GM21529 (cell line): ENCODE data around the gene C7orf57.
A peak's percentile ranks its signal among the peaks of the same experiment; 100 is the strongest.
"Not testable (repeated sequence)": the region's sequence is repeated elsewhere in the genome, so short reads cannot be mapped to it uniquely, and the experiment has no call there.

Experiments
- ATAC-seq: cut with Tn5 transposase; IDR thresholded peaks from one replicate; pipeline ENCODE4 v1.9.1; 2021; ENCODE audit not compliant: unreplicated experiment

Gene C7orf57

GRCh38 chr7:48033922-48034321 is 1.4 kb upstream of the C7orf57 start:
- no peak for ATAC-seq

- ATAC-seq, result peak; percentile 10
These were observed 680 bp downstream of the C7orf57 start for GRCh38 chr7:48035967-48036478.

DNA sequence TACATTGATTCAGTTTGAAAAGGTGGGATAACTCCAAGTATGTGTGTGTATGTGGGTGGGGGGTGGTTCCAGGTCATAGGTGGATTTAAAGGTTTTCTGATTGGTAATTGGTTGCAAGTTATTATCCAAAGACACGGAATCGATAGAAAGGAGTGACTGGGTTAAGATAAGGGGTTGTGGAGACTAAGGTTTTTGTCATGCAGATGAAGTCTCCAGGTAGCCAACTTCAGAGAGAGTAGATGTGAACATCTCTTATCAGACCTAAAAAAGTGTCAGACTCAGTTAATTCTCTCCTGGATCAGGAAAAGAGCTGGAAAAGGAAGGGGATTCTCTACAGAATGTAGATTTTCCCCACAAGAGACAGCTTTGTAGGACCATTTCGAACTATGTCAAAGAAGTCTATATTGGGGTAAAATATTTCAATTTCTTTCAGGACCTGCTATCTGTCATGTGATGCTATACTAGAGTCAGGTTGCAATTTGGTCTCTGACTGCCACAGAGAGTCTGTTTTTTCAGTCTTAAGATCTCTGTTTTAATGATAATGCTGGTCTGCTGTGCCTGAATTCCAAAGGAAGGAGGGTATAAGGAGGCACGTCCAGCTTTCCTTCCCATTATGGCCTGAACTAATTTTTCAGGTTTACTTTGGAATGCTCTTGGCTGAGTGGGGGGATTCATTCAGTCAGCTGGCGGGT is 3.6 kb downstream of the C7orf57 start:
- ATAC-seq, result no peak

DNA sequence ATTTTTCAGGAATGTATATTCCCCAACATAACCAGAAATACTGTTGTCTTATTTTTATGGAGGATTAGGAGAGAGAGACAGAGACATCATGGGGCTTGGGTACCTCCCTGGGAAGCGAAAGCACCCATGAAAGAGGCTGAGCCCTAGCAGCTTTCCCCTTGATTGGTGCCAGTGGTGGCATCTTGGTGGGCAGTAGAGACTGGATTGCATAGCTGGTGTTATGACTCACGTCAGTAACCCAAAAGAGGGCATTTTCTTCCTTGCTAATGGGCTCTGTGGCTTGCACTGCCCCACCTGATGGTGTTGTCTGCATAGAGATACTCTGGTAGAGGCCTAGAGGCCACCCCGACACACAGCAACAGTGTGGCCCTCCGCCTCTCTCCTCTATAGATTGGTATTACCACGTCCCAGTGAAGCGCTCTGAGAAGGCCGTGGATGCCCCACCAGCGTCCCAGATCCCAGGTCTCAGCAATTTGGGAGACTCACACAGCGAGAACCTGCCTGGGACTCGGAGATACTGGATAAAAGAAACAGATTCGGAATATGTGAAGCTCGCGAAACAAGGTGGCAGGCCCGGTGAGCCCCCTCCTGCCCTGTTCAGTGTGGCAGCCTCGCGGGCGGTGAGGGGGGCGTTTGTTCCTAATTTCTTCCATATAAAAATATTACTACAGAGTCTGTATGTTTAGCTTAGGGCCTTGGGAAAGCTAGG is 5.8 kb downstream of the C7orf57 start:
- ATAC-seq, result no peak

GRCh38 chr7:48041653-48041970 is 6.3 kb downstream of the C7orf57 start:
- no peak for ATAC-seq

DNA sequence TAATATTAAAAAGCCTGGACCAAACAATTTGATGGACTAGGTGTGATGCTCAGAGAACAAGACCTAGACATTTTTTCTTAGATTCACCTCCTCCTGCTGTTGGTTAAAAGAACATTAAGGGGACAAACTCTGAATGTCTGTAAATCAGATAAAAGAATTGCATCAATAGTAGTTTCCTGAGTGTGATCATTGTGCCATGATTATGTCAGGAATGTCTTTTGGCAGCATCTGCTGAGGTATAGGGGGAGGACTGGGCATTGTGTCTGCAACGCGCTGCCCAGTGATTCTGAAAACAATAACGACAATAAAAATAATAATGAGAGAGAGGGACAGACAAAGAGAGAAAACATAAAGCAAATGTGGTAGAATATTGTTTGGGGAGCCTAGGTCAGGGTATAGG is 6.9 kb downstream of the C7orf57 start:
- no peak for ATAC-seq

DNA sequence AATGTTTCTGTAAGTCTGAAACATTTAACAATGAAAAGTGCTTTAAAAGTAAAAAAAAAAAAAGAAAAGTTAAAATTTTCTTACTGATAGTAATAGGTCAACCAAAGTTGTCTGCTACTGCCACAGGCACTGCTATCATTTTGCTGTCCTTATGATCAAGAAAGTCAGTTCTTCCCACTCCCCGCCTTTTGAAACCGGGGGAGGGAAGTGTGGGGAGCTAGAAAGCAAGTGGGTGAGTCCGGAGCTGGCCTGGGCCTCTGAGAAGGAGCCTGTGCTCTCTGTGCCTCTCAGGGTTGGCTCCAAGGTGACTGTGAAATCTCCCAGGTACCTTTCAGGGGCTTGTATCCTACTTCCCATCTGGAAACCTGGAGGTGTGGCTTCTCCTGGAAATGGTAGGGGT is 7.3 kb downstream of the C7orf57 start:
- ATAC-seq, result no peak

- ATAC-seq, result no peak
These were observed 9.9 kb downstream of the C7orf57 start for GRCh38 chr7:48045195-48045765.

DNA sequence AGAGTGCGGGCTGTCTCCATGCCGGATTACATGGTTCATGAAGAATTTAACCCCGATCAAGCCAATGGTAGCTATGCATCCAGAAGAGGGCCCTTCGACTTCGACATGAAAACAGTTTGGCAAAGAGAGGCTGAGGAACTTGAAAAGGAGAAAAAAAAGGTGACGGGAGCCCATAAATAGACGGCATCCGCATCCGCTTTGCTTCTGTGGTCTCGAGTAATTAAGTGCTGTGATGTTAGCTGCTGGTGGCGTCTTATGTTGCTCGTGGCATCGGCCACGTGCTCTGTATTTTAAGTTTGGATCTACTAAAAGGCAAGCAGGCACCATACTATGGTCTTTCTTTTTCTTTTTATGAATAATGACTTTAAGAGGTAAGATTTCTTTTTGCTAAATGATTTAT is 11.1 kb downstream of the C7orf57 start:
- no peak for ATAC-seq

DNA sequence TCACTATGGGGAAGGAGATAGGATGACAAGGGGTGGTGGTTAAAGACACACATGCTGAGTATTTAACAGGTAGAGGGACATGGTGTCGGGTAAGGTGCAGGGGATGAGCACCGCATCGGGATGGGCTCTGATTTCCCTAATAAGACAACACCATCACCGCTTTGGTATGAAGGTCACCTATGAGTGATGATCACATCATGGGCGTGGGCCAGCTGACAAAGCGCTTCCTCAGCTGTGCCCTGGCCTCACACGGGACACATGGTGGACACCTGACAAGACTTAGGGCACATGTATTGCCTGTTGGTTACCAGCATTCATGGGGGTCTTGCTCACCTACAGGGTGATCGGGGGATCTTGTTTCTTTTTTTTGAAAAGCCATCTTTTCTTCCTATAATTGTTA is 12.8 kb downstream of the C7orf57 start:
- ATAC-seq, result no peak

GRCh38 chr7:48049850-48050249 is 14.5 kb downstream of the C7orf57 start:
- no peak for ATAC-seq

DNA sequence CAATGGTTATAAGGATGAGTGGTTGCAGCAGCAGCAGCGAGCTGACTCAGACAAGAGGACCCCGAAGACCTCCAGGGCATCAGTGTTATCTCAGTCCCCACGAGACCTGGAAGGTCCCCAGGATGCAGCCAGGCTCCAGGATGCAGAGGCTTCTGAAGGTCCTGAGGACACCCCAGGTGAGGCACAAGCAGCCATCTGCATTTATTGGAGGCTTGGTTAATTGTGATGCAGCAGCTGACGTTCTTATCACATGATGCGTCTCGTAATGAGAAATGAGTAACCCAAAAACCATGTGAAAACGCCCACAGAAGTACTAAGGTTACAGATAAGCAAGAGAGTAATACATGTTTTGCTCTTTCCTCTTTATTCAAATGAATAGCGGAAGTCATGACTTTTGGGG is 17.4 kb downstream of the C7orf57 start:
- ATAC-seq, result peak; percentile 83

GRCh38 chr7:48053736-48054135 is 18.4 kb downstream of the C7orf57 start:
- no peak for ATAC-seq

- ATAC-seq, result no peak
These were observed 23.6 kb downstream of the C7orf57 start for GRCh38 chr7:48058990-48059389.

DNA sequence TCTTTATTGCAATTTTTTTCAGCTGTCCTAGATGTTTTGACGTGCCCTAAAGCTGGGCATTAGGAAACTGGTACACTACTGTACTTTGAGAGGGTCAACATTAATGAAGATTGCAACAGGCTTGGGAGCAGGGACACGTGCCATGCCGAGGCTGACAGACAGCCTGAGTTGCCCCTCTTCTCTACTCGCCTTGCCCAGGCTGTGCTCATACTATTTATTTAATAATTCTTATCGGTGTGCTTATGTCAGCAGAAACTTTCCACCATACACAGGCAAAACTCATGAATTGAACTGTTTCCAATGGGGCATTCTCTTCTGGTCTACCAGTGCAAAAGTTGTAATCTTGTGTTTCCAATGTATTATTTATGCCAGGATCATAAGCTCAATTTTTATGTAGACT is 24.4 kb downstream of the C7orf57 start:
- no peak for ATAC-seq

DNA sequence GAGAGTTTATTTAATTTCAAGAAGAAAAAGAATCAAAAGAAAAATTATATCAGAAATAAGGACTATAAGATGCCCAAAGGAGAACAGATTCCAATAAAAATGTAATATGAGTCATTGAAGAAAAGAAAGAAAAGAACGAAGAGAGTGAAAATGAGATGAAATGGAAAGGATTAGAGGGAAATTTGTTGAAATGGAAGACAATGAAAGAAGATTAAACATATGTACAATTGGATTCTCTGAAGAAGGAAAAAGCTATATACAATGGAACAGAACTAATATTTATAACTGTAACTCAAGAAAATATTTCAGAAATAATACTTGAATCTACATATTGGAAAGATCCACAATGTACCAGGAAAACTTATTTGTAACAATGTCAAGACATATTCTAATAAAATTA is 28.6 kb downstream of the C7orf57 start:
- ATAC-seq, result no peak

DNA sequence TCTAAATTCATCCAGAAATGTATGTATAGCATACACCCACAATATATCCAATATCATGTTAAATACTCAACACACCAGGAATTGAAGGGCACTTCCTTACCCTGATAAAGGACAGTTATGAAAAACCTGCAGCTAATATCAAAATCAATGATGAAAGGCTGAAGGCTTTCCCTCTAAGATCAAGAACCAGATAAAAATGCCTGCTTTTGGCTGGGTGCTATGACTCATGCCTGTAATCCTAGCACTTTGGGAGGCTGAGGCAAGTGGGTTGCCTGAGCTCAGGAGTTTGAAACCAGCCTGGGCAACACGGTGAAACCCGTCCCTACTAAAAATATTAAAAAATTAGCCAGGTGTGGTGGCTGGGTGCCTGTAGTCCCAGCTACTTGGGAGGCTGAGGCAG is 32.1 kb downstream of the C7orf57 start:
- no peak for ATAC-seq

- no peak for ATAC-seq
These were observed 38.9 kb downstream of the C7orf57 start for GRCh38 chr7:48074204-48074654.

DNA sequence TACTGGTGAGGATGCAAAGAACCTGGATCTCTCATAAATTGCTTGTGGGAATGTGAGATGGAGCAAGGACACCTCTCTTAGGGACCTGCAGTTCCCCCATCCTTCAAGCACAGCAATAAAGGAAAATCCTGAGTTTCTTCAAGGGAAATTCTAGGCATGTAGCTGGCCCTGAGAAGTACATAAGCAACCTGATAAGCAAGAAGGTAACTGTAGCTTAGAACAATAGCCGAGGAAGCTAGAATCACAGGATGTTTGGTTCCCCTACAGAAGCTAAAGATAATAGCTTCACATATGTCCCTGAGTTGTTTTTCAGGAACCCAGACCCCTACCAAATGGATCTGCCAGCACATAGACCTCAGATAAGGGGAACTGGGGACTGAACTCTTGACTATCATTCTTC is 42.1 kb downstream of the C7orf57 start:
- ATAC-seq, result no peak

- no peak for ATAC-seq
These were observed 43.1 kb downstream of the C7orf57 start for GRCh38 chr7:48078470-48078869.

GRCh38 chr7:48082378-48082777 is 47.0 kb downstream of the C7orf57 start:
- ATAC-seq, result not testable (repeated sequence)

DNA sequence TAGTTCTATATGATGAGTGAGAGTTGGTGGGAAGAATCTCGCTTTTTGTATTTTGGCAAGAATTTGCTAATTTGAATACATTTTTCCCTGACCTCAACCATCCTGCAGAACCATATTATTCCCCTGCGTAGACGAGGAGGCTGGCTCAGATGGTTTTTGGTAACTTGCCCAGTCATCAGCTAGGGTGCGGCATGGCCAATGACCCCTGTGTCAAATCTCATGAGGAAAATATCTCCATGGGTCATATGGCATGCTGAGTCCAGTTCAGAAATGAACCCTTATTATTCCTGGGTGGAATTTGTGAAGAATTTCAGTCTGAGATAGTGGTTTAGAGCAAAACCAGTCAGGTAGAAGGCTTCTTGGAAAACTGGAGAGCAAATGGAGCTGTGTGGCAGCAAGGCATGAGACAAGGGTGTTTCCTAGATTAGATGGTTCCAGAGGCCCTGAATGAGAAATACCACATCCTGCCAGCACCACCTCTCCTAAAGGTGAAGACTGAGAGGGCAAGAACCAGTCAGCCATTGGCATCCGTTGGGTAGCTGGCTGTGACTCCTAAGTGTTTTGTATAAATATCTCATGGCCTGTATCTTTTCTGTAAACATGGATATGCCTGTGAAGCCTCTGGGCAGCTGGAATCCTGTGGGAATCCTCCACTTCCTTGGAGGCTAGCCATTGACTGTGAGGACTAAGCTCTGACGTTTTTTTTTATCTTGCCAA is 47.9 kb downstream of the C7orf57 start:
- no peak for ATAC-seq
